GM23248 (cell line): ENCODE data around the gene FAM13C. TPM values are rescaled to one million over a fixed set of nuclear protein-coding genes. Genes with fewer than 3 reads are reported as not detected.

Source experiments
- DNase-seq: peaks from one replicate; pipeline ENCODE4 v3.0.0-alpha.2; 2015
- H2AFZ ChIP-seq: fragments of 200-600 bp; sonication (generic); 2 replicates; pipeline ENCODE4 v1.6.1; 2016; ENCODE audit warnings: antibody characterized with exemption
- H3F3A ChIP-seq: fragments of 200-600 bp; sonication (generic); 2 replicates; pipeline ENCODE4 v1.6.1; 2016; ENCODE audit warnings: mild to moderate bottlenecking, antibody characterized with exemption, mixed run types; ENCODE audit not compliant: insufficient read depth
- H3K27ac ChIP-seq: fragments of 200-600 bp; sonication (generic); 2 replicates; pipeline ENCODE4 v1.5.1; 2016; ENCODE audit warnings: mild to moderate bottlenecking
- H3K27me3 ChIP-seq: fragments of 200-600 bp; sonication (generic); replicated peaks from 2 replicates; pipeline ENCODE4 v1.6.1; 2016; ENCODE audit warnings: mild to moderate bottlenecking; ENCODE audit not compliant: insufficient read depth
- H3K36me3 ChIP-seq: fragments of 200-600 bp; sonication (generic); 2 replicates; pipeline ENCODE4 v1.6.1; 2016; ENCODE audit warnings: low read depth, mild to moderate bottlenecking
- H3K4me1 ChIP-seq: fragments of 200-600 bp; sonication (generic); 2 replicates; pipeline ENCODE4 v1.6.1; 2016; ENCODE audit warnings: mild to moderate bottlenecking; ENCODE audit not compliant: insufficient read depth
- H3K4me2 ChIP-seq: fragments of 200-600 bp; sonication (generic); one replicate; pipeline ENCODE4 v1.6.1; 2016; ENCODE audit warnings: mild to moderate bottlenecking; ENCODE audit not compliant: unreplicated experiment
- H3K4me3 ChIP-seq: fragments of 200-600 bp; sonication (generic); 2 replicates; pipeline ENCODE4 v1.5.1; 2016; ENCODE audit warnings: mild to moderate bottlenecking
- H3K79me2 ChIP-seq: fragments of 200-600 bp; sonication (generic); 2 replicates; pipeline ENCODE4 v1.6.1; 2016; ENCODE audit warnings: mild to moderate bottlenecking; ENCODE audit not compliant: insufficient read depth
- H3K9ac ChIP-seq: fragments of 200-600 bp; sonication (generic); 2 replicates; pipeline ENCODE4 v1.6.1; 2016; ENCODE audit warnings: mild to moderate bottlenecking
- H3K9me2 ChIP-seq: fragments of 200-600 bp; sonication (generic); 2 replicates; pipeline ENCODE4 v1.6.1; 2016; ENCODE audit warnings: mixed run types, mild to moderate bottlenecking, moderate library complexity; ENCODE audit not compliant: insufficient read depth
- H3K9me3 ChIP-seq: fragments of 200-600 bp; sonication (generic); one replicate; pipeline ENCODE4 v1.6.1; 2017; ENCODE audit warnings: low read depth
- H4K20me1 ChIP-seq: fragments of 200-600 bp; sonication (generic); 2 replicates; pipeline ENCODE4 v1.6.0; 2016; ENCODE audit not compliant: insufficient read depth
- EZH2 ChIP-seq: fragments of 200-600 bp; sonication (generic); IDR thresholded peaks from 2 replicates; pipeline ENCODE4 v1.6.1; 2018; ENCODE audit warnings: antibody characterized with exemption, mild to moderate bottlenecking; ENCODE audit not compliant: insufficient read depth, poor library complexity, severe bottlenecking
- EZH2phosphoT487 ChIP-seq: fragments of 200-600 bp; sonication (generic); IDR thresholded peaks from 2 replicates; pipeline ENCODE4 v1.6.1; 2018; ENCODE audit warnings: antibody characterized with exemption, moderate library complexity, mild to moderate bottlenecking, low read depth; ENCODE audit not compliant: insufficient read depth
- WGBS, 2 experiments: methylation state at CpG; one replicate each; pipeline ENCODE4 v1.1.6; 2015 to 2017; ENCODE audit warnings: low lambda C conversion rate in 2 of 2, low coverage in 1 of 2; ENCODE audit errors: missing lambda C conversion rate in 2 of 2; 5-methylcytosine and 5-hydroxymethylcytosine counted together
- in situ Hi-C: fragments of 300-500 bp; cut with MboI; formaldehyde crosslinking; loops from 2 replicates; pipeline ENCODE4 v1.15.0; 2020
- polyA plus RNA-seq: library from polyadenylated mRNA; unstranded; fragments of >200 nt; fragmentation: Nextera tagmentation; extraction: Ambion mirVana; gene quantifications from 2 replicates; pipeline ENCODE4 v1.2.1, GENCODE V29; 2016
- total RNA-seq: library from RNA; depleted of rRNA; stranded (reverse); fragments of >200 nt; shearing (Covaris generic); gene quantifications from 2 replicates; pipeline ENCODE4 v1.2.3, GENCODE V29; 2014

FAM13C gene
- total and polyA plus RNA-seq, 2 experiments from 2014 or later = 0.54 to 0.56 TPM

DNA sequence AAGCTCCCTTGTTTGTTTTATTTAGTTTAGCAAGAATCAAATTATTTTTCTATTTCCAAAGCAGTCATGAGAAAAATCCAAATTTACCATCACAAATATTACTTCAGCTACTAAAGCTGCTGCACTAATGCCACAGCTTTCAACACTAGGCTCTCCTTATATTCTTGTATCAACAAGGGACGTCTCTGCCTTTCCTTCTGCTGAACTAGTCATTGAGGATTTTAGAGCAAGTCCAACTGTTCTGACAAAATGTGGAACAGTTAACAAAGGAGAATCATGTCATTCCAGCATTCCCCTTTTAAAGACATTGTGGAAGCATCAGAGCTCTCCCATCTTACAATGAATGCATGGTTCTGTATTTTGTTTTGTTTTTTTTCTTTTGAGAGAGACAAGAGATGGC is 28.6 kb downstream of the FAM13C start:
- no peak overlapping the region for H3K27ac ChIP-seq
- H3K27me3 ChIP-seq = no peaks in the 10 kb centered on the region
- no peak overlapping the region for H3K4me3 ChIP-seq
- 35 to 37% methylated on average over 1 of the region's 1 CpG for WGBS, 2 experiments
- DNase-seq = no peak
- no peaks in the 10 kb centered on the region for H3K36me3 ChIP-seq
- no peak for TF ChIP-seq EZH2
- TF ChIP-seq EZH2phosphoT487 = no peak
- H3K9me2 ChIP-seq = no peaks in the 10 kb centered on the region
- H3K9ac ChIP-seq = no peak overlapping the region
- H3F3A ChIP-seq = peaks cover 20% of the 10 kb centered on the region
- H3K4me2 ChIP-seq = no peak overlapping the region
- H3K9me3 ChIP-seq = no peaks in the 10 kb centered on the region
- H3K79me2 ChIP-seq = no peaks in the 10 kb centered on the region
- peaks cover 21% of the 10 kb centered on the region for H3K4me1 ChIP-seq
- no peaks in the 10 kb centered on the region for H4K20me1 ChIP-seq
- in situ Hi-C loops = no loop called here
- H2AFZ ChIP-seq = no peak overlapping the region

DNA sequence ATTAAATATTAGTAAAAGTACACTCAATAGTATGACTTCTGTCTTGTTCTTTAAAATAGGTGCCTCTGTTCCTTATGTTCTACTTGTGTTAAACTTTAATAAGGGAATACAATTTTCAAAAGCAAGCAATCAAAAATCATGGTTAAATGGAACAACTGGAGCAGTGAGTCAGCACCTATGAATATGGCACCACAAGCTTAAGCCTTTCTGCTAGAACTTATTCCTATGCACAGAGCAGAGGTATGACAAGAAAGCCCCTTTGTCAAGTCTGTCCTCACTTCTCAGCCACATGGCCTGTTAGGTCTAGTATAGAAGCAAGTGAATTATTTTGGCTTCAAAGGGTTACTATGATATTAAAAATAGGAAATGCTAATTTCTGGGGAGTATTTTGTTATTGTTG is 29.8 kb downstream of the FAM13C start:
- no peak for DNase-seq

DNA sequence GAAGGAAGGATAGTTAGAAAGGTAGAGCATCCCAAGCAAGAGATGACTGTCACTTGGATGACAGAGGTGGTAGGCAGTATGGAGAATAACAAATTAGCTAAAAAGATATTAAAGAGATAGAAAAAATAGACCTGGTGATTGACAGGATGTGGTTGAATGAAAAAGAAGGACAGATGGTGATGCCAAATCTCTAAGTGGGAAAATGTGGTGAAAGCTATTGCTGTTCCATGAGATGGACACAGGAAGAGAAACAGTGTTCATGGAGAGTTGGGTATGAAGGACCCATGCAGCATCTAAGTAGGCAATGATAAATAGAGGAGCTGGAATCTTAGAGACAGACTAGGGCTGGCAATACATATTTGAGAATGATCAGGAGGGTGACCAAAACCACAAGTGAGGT is 30.7 kb downstream of the FAM13C start:
- no peaks in the 10 kb centered on the region for H3K9me2 ChIP-seq
- no peaks in the 10 kb centered on the region for H3K36me3 ChIP-seq
- H3K4me2 ChIP-seq = no peak overlapping the region
- H4K20me1 ChIP-seq = no peaks in the 10 kb centered on the region
- no peak for TF ChIP-seq EZH2phosphoT487
- TF ChIP-seq EZH2 = no peak
- H3F3A ChIP-seq = peaks cover 8% of the 10 kb centered on the region
- in situ Hi-C loops = no loop called here
- no peak overlapping the region for H3K4me3 ChIP-seq
- H3K9me3 ChIP-seq = no peaks in the 10 kb centered on the region
- H3K27me3 ChIP-seq = no peaks in the 10 kb centered on the region
- no peak overlapping the region for H3K27ac ChIP-seq
- no peak for DNase-seq
- H3K9ac ChIP-seq = no peak overlapping the region
- H3K79me2 ChIP-seq = no peaks in the 10 kb centered on the region
- H3K4me1 ChIP-seq = peaks cover 10% of the 10 kb centered on the region
- H2AFZ ChIP-seq = no peak overlapping the region

More for the DNA sequence above, 29.8 kb downstream of the FAM13C start:
- Histone ChIP-seq H3F3A (peaks cover 15% of the 10 kb centered on the region), H3K36me3 (no peaks in the 10 kb centered on the region), H3K9me3 (no peaks in the 10 kb centered on the region), H3K27me3 (no peaks in the 10 kb centered on the region), H3K79me2 (no peaks in the 10 kb centered on the region), H3K4me2 (no peak overlapping the region), H3K9me2 (no peaks in the 10 kb centered on the region), H3K4me3 (no peak overlapping the region), H4K20me1 (no peaks in the 10 kb centered on the region), H2AFZ (no peak overlapping the region), H3K4me1 (peaks cover 17% of the 10 kb centered on the region), H3K9ac (no peak overlapping the region), H3K27ac (no peak overlapping the region)
- TF ChIP-seq EZH2 = no peak
- no peak for TF ChIP-seq EZH2phosphoT487
- in situ Hi-C loops = no loop called here

DNA sequence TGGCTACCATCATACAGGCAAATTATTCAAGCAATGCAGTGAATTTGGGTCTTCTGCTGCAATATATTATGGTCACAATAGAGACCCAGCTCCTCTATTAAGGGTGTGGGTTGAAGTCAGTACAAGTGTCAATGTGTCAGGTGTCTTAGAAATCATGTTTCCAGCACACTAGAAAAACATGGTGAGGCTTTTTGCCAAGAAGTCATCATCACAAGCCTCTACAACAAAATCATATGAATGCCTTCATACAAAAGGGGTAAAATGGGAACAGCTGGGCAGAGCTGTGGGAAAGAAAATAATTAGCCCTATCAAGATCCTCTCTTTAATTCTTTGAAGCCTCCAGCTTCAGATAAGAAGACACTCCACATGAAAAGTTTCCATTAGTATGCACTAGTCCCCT is 37.2 kb downstream of the FAM13C start:
- H3K4me2 ChIP-seq = no peak overlapping the region

GRCh38 chr10:59324597-59324996 is 37.8 kb downstream of the FAM13C start:
- Histone ChIP-seq H3K4me2 (no peak overlapping the region), H3K36me3 (no peaks in the 10 kb centered on the region), H3K9me2 (no peaks in the 10 kb centered on the region; the same call in 1 of the 2 replicates), H4K20me1 (no peaks in the 10 kb centered on the region), H3K79me2 (no peaks in the 10 kb centered on the region), H3K4me3 (no peak overlapping the region), H3K27me3 (no peaks in the 10 kb centered on the region), H3F3A (no peaks in the 10 kb centered on the region), H2AFZ (no peak overlapping the region), H3K27ac (no peak overlapping the region), H3K9me3 (no peaks in the 10 kb centered on the region), H3K4me1 (no peaks in the 10 kb centered on the region), H3K9ac (no peak overlapping the region)
- TF ChIP-seq EZH2 (no peak), EZH2phosphoT487 (no peak)
- in situ Hi-C loops = no loop called here
- no peak for DNase-seq

More for the DNA sequence above, 37.2 kb downstream of the FAM13C start:
- no peaks in the 10 kb centered on the region; the same call in 1 of the 2 replicates for H3K9me2 ChIP-seq
- H3K9me3 ChIP-seq = no peaks in the 10 kb centered on the region
- no peaks in the 10 kb centered on the region for H3K4me1 ChIP-seq
- H3K36me3 ChIP-seq = no peaks in the 10 kb centered on the region
- H2AFZ ChIP-seq = no peak overlapping the region
- H3K79me2 ChIP-seq = no peaks in the 10 kb centered on the region
- H4K20me1 ChIP-seq = no peaks in the 10 kb centered on the region
- H3F3A ChIP-seq = no peaks in the 10 kb centered on the region
- TF ChIP-seq EZH2 (no peak), EZH2phosphoT487 (no peak)
- in situ Hi-C loops = no loop called here
- H3K9ac ChIP-seq = no peak overlapping the region
- H3K27me3 ChIP-seq = no peaks in the 10 kb centered on the region
- no peak overlapping the region for H3K27ac ChIP-seq
- no peak overlapping the region for H3K4me3 ChIP-seq
- no peak for DNase-seq
